LNCAP (cell line): ENCODE results near the gene ENDOG.
A peak's percentile ranks its signal among the peaks of the same experiment; 100 is the strongest.

ENCODE experiments used
- TF ChIP-seq, protein P1 (sequence below): fragments of 450-650 bp; IDR thresholded peaks from 2 replicates; pipeline ENCODE4 v1.5.1; 2017; ENCODE audit warnings: mild to moderate bottlenecking

The ENDOG gene

DNA sequence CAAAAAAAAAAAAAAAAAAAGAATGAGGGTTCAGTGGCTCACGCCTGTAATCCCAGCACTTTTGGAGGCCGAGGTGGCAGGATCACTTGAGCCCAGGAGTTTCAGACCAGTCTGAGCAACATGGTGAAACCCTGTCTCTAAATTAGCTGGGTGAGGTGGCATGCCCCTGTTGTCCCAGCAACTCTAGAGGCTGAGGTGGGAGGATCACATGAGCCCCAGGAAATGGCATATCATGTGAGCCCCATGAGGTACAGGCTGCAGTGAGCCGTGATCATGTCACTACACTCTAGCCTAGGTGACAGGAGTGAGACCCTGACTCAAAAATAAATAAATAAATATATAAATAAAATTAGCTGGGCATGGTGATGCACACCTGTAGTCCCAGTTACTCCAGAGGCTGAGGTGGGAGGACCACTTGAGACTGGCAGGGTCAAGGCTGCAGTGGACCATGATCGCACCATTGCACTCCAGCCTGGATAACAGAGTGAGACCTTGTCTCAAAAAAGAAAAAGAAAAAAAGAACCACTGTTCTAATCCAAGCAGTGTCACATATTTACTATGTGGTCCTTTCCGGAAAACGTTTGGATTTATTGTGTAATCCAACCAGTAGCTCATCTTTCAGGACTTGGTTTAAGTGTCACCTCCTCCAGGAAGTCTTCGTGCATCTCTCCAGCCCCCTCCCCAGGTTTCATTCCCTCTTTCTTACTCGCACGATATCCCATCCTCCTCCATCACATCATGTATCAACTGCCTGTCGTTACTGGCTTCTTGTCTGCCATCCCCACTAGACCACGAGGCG is 23.6 kb downstream of the ENDOG start:
- TF ChIP-seq, protein P1, sequence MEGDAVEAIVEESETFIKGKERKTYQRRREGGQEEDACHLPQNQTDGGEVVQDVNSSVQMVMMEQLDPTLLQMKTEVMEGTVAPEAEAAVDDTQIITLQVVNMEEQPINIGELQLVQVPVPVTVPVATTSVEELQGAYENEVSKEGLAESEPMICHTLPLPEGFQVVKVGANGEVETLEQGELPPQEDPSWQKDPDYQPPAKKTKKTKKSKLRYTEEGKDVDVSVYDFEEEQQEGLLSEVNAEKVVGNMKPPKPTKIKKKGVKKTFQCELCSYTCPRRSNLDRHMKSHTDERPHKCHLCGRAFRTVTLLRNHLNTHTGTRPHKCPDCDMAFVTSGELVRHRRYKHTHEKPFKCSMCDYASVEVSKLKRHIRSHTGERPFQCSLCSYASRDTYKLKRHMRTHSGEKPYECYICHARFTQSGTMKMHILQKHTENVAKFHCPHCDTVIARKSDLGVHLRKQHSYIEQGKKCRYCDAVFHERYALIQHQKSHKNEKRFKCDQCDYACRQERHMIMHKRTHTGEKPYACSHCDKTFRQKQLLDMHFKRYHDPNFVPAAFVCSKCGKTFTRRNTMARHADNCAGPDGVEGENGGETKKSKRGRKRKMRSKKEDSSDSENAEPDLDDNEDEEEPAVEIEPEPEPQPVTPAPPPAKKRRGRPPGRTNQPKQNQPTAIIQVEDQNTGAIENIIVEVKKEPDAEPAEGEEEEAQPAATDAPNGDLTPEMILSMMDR = no peak

DNA sequence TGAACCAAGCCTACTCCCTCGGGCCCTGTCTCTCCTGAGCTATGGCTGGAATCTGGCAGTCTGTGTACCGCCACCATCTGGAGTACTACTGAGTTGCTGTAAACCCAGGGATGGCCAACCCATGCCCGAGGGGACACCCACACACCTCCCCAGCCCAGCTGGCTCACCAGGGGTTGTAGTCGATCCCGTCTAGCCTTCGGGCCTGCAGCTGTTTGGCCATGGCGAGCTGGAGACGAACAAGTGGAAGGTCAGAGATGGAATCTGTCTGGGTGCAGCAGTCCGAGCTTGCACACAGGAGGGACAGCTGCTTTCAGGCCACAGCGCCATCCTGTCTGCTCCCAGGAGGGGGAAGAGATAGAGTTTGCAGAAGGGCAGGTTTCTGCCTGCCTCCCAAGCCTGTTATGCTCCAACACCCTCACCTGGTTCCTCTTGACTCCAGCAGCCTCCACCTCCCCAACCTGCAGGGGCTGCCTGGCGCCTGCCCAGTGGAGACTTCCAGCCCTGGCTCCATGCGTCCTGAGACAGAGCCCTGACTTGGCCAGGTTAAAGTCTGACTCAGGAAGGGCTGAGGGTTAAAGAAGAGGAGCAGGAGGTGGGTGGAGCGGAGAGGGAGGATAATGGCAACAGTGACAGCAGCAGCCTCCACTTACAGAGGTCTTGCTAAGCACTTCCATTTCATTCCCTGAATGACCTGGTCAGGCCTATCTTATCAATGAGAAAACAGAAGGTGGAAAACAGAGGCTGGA is 27.1 kb downstream of the ENDOG start:
- TF ChIP-seq, protein P1 = no peak

DNA sequence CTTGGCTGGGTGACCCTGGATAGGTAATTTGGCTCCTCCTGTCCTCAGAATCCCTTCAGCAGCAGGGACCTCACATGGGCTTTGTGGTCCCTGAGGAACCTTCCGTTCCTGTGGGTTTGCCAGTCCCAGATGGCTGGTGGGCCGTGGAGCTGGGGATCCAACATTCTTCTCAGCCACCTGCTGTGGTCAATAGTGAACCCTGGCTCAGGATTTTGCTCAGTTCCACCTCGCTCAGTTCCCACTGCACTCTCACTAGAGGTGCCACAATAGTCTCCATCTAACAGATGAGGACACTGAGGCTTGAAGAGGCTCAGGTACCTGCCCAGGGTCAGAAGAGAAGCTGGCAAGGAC is 28.4 kb downstream of the ENDOG start:
- TF ChIP-seq, protein P1 = no peak

DNA sequence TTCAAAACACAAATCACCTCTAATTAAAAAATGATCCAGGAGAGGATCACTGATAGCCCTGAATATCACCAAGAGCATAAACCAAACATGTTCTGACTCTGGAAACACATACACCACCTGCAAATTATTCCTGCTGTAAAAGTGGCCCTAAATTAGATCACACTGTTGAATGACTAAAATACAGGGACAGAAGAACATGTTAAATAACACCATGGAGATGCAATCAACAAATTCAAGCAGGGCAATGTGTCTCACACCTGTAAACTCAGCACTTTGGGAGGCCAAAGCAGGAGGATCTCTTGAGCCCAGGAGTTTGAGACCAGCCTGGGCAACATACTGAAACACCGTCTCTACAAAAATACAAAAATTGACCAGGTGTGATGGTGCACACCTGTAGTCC is 29.5 kb downstream of the ENDOG start:
- TF ChIP-seq, protein P1 = no peak

DNA sequence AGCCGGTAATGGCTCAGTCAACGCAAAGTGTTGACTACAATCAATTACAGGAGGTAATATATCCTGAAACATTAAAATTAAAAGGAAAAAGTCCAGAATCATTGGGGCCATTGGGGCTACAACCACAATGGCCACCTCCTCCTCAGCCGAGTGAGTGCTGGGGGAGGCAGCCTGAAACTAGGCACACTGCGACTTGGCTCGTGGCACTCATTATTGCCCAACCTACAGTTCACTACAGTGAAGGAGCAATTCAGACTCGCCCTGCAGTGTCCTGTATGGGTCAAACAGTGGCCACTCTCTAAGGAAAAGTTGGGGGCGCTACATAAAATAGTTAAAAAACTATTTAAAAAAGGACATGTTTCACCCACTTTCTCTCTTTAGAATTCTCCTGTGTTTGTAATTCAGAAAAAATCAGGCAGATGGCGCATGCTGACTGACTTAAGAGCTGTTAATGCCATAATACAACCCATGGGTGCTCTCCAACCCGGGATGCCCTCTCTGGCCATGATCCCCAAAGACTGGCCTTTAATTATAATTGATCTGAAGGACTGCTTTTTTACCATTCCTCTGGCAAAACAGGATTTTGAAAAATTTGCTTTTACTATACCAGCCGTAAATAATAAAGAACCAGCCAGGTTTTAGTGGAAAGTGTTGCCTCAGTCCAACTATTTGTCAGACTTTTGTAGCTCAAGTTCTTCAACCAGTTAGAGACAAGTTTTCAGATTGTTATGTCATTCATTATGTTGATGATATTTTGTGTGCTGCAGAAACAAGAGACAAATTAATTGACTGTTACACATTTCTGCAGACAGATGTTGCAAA is 33.7 kb downstream of the ENDOG start:
- TF ChIP-seq, protein P1 = peak; percentile 64

DNA sequence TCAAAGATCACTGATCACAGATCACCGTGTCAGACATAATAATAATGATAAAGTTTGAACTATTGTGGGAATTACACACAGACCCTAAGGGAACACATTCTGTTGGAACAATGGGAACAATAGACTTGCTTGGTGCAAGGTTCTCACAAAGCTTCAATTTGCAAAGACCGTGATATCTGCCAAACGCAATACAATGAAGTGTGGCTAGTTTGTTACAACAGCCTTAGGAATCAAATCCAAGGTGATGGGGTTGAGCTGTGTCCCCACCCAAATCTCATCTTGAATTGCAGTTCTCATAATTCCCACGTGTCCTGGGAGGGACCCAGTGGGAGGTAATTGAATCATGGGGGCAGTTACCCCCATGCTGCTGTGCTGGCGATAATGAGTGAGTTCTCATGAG is 42.6 kb downstream of the ENDOG start:
- TF ChIP-seq, protein P1 = no peak

DNA sequence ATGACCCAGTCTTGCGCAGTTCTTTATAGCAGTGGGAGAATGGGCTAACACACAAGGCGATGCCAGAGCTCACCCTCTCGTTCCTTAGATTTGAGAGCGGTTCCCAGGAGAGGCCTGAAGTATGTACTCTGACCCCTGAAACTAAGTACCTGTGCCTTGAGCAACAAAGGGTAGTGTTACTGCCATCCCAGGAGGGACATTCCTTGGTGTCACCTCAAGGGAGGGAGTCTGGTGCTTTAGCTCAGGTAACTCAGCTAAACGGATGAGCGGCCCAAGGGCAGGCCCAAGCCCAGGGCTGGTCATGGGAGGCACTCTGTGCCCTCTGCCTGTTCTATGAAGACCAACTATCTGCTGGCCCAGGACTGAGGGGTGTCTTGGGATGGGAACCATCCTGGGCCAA is 43.2 kb downstream of the ENDOG start:
- TF ChIP-seq, protein P1 = no peak
